ENCODE measurements around the gene LRRC4C.
A peak's percentile ranks its signal among the peaks of the same experiment; 100 is the strongest.

The LRRC4C gene

GRCh38 chr11:40280159-40281051 is 1179.0 kb downstream of the LRRC4C start:
- DNase-seq, result no peak

- no peak for DNase-seq
Observed at GRCh38 chr11:40276960-40277359, 1182.5 kb downstream of the LRRC4C start.

DNA sequence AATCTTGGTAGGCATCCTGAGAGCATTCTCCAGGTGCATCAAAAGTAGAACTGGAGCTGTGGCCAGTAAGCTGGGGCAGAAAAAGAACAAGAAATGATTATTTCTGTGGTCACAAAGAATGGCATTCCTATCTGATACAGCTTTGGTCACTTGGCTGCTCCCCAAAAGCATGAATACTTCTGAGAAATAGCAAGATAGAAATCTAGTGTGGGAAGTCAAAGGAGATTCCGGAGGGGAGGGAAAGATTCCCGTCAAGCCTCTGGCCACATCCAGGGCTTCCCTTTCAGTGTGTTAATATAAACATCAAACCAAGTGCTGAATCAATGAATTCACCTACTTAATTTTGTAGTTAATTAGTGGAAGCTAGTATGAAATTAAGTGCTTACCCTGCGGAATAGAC is 1185.4 kb downstream of the LRRC4C start:
- DNase-seq, result no peak

DNA sequence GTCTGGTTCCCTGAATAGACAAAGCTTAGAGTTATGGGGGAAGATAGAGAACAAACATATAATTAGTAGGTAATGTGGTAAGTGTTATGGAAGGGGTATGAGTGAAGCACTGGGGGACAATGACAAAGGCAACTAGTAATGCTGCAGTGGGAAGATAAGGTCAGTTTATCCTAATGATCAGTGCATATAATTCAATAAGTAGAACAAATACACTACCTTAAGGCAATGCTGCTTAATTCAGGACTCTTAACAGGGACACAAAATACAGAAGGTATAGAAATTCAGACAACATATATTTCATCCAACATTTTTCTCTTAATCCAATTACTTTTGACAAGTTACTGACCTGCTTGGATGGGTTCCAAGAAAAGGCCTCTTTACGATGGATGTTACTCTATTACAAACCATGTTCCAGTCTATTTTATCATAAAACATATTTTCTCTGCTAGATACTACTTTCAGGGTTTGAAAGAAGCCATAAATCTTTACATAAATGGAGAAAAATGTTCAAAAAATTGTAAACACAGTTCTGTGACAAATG is 1186.2 kb downstream of the LRRC4C start:
- no peak for DNase-seq

DNA sequence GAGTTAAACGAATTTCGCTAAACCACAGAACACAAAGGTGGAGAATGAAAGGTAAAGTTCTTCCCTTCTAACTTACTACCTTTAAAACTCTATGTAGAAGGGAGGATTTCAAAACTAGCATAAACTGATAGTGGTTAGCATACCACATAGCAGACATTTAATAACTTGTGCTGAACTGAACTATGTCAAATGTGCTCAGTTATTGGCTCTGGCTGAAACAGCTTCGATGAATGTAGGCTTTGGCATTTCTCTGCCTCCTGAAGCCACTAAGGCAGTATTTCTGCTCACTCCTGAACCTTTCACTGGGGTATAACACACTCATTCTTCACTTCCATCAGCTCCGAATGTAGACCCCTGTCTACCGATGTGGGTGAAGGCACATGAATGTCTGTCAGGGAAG is 1188.1 kb downstream of the LRRC4C start:
- no peak for DNase-seq

GRCh38 chr11:40269865-40270264 is 1189.6 kb downstream of the LRRC4C start:
- DNase-seq, result no peak

GRCh38 chr11:40268551-40268950 is 1190.9 kb downstream of the LRRC4C start:
- no peak for DNase-seq

DNA sequence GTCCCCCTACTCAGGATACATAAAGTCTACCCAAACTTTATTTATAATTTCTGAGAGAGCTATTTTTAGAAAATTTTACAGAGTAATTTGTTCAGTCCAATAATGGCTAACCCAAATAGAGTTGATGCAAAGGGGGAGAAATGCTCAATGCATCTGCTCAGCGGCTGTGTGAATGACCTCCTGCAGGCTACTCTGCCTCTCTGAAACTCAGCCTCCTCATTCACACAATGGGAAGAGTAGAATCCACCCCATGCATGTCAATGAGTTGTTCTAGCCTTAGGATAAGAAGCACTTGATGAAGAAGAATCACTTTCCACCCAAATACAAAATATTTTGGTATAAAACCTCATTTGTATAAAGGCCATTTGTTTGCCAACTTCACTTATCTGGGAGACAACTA is 1204.0 kb downstream of the LRRC4C start:
- no peak for DNase-seq

DNA sequence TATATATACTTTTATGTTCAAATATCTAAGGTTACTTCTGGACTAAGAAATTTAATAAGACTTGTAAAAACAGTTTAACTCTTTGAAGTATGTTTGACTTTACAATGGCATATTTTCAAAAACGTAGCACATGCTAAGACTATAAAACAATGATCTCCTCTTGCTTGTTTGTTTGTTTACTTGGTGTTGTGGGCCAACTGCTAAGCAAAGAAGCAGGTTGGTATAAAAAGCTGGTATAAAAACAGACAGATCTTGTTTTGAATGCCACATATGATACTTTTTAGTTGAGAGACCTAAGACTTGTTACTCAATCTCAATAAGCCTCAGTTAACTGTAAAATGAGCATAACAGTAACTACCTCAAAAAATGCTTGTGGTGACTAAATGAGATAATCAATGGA is 1206.3 kb downstream of the LRRC4C start:
- no peak for DNase-seq

GRCh38 chr11:40252236-40252635 is 1207.2 kb downstream of the LRRC4C start:
- DNase-seq, result no peak

DNA sequence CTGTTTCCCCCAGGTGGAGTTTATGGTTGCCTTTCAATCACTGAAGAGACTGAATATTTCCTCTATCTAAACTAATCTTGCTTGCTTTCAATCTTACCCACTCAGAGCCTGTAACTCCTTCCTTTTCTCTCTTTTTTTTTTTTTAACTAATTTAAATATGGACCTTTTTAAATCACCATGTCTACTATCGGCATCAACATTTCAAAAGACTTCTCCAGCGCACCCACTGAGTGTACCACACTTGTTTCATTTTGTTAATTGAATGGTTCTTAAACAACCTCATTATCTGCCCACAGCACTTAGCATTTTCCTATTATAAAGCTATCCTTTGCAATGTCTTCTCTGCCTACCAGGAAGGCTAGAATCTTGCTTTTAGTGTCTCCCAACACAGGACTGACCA is 1212.5 kb downstream of the LRRC4C start:
- DNase-seq, result no peak

- DNase-seq, result peak; percentile 34
Observed at GRCh38 chr11:40241524-40242051, 1217.9 kb downstream of the LRRC4C start.

DNA sequence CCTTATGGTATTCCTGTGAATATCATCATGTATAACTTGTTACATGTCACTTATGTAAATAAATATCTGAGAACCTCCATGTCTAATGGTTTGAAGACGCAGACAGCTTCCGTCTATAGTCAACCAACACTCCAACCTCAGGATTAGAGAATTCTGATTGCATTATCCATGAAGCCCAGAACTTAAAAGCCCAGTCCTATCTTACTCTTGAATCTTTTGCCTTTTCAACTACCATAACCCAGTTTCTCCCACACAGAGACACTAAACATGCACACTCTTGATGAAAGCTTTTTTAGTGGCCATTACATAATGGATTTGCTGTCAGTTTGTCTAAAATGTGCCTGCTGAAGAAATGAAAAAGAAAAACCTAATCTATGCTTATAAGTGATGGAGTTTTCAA is 1219.2 kb downstream of the LRRC4C start:
- DNase-seq, result no peak

- no peak for DNase-seq
Observed at GRCh38 chr11:40236526-40236925, 1222.9 kb downstream of the LRRC4C start.

- DNase-seq, result no peak
Observed at GRCh38 chr11:40235841-40236240, 1223.6 kb downstream of the LRRC4C start.

GRCh38 chr11:40230821-40231220 is 1228.6 kb downstream of the LRRC4C start:
- DNase-seq, result no peak

DNA sequence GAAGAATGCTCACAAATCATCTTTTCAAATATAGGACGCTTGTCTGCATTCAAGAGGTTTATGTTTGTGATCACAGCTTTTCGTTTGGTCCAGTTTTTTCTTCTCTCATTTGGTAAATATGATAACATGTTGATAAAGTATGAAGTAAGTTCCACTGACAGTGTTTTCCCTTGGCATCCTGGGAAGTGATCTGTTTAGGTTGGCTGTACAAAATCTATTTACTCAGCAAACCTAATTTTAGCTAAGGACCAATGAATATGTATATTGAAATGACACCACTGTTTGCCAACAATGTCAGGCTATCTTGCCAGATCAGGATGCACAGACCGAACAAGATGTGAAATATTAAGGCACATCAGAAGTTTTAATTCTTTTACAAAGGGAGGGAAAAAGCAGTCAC is 1230.8 kb downstream of the LRRC4C start:
- no peak for DNase-seq

- DNase-seq, result no peak
Observed at GRCh38 chr11:40227730-40228129, 1231.7 kb downstream of the LRRC4C start.

DNA sequence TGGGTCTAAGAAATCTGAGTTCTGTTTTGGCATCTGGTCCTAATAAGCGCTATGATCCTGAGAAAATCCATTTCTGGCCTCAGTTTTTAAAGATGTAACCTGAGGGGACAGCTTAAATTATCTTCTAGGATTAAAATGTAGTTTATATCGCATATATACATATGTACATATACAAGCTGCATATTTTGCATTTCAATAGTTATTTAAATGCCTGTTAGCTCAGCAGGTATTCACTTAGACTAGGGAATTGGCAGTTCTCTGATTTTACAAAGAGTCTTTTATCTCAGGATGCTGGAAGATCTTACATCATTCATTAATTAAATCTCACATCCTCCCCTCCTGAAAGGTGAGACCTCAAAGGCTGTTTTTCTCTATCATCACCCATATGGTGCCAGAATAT is 1232.8 kb downstream of the LRRC4C start:
- no peak for DNase-seq

GRCh38 chr11:40223596-40224330 is 1235.7 kb downstream of the LRRC4C start:
- no peak for DNase-seq

GRCh38 chr11:40219401-40219800 is 1240.1 kb downstream of the LRRC4C start:
- DNase-seq, result no peak

DNA sequence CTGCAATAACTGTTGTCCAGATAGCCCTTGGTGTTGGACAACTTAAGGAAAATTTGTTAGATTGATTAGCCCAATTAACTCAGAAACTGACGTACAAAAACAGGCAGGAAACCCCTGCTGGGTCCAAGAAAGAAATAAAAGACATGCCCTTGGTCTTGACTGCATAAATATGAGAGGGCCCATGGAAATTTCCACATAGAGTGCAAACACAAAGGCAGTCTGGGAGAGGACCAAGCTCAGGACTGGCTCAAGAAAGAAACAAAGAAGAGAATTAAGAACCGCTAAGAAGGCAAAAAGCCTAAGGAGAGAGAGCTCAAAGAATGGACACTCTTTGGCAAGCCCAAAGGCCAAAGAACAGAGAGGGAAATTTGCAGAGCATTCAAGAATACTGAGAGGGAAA is 1243.9 kb downstream of the LRRC4C start:
- DNase-seq, result no peak

GRCh38 chr11:40207416-40207815 is 1252.0 kb downstream of the LRRC4C start:
- no peak for DNase-seq

DNA sequence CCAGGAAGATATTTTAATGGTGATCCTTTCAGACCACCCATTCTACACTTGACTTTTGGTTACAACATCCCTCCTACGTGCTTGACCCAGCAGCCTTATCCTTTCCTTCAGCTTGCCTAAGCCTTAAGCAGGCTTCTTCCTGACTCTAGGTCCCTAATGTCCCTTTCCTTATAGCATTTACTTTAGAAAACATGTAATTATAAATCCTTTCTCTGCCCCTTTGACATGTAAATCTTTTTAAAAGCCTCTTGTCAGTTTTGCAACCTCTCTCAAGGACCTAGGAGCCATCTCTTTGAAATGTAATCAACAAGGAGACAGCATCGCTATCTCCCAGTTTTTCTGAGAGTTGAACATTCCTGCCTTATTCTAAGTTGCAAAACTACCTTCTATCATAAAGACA is 1255.2 kb downstream of the LRRC4C start:
- no peak for DNase-seq
